Heart left ventricle (tissue), 13 donors: ENCODE results near the gene CIART.
A peak's percentile ranks its signal among the peaks of the same experiment; 100 is the strongest.

Experiments used
- CTCF ChIP-seq, 12 donors: fragments of 200-600 bp; sonication (generic) in 4 of 12; IDR thresholded peaks; one replicate each; pipeline versions ENCODE4 v1.5.0 to v1.8.0; 2018 to 2022; ENCODE audit warnings: antibody characterized with exemption in 12 of 12, mild to moderate bottlenecking in 5 of 12
- POLR2A ChIP-seq, 2 donors: fragments of 450-650 bp; IDR thresholded peaks; one replicate each; pipeline ENCODE4 v1.6.1; 2017; ENCODE audit warnings: antibody characterized with exemption in 2 of 2, mild to moderate bottlenecking in 2 of 2, moderate library complexity in 2 of 2
- donor health status: ischemic (EF 13 %, LVEDD 7.1; RV severe dilation, severe dysfunction).
- donor health status: DM: no; HTN: yes; CAD: no.
- donor health status: DM: no; HTN: no; CAD: no.
- donor health status: ischemic (EF 25% LVEDD 6.9; RV normal size, moderate dysfunction).
- donor health status: ischemic (EF 25% LVEDD 5.7; RV mildly dilated, moderate dysfunction).
- donor health status: ischemic (EF 35%, LVEDD 5.7; RV mildly dilated, moderate dysfunction).
- donor health status: nonischemic (EF 11% LVEDD 7.7; RV severe dilation, severe dysfunction).
- donor health status: DM: yes; HTN: yes; CAD: no.
- donor health status: PGD.
- donor health status: ischemic (EF 29% LVEDD 5.4; RV normal size, mild dysfunction).
- donor health status: nonischemic (EF 23%, LVEDD 6.1; RV moderate dilation, normal function).

DNA sequence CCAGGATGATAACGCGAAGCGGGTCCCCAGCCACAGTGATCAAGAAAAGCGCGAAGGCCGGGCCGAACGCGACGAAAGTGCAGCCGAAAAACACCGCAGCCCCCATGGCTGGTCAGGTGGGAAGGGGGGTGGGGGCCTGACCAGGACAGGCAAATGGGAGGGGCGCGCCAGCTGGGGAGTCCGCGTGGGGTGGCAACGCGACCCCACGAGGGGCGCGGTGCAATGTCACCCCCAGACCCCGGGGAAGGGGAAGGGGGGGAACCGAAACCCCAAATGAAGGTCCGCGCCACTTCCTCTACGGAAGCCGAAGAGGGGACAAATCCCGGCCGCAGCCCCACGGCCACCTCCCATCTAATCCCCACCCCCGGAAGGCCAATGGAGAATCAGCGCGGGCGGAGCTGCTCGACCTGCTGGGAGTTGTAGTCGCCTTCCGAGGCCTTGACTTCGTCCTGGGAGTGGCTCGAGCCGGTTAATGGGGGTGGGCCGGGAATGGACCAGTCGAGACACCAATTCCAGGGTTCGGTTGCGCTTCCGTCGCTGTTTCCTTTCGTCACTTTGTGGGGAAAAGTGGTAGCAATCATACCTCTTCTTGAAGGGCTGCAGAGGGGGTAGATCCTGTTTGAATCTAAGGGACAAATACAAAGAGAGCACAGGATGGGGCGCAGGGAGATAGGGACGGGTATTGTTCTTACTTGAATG lies 13.5 kb upstream of the CIART start, which contains the start of gene APH1A:
- TF ChIP-seq CTCF (IDR thresholded peaks at IDR 0.05) = no peak
- TF ChIP-seq POLR2A (IDR thresholded peaks at IDR 0.05) = peak in 1 of 2 donors; percentile 58
